Rectal smooth muscle tissue (tissue), 1 donor: ENCODE results near the gene POLR2L.

Experiments used
- H3K27ac ChIP-seq: one replicate; pipeline ENCODE4 v1.7.0; 2013; ENCODE audit warnings: low read depth, low read length, inconsistent platforms
- H3K27me3 ChIP-seq: one replicate; pipeline ENCODE4 v1.7.0; 2013; ENCODE audit warnings: low read length; ENCODE audit not compliant: control insufficient read depth, insufficient read depth
- H3K36me3 ChIP-seq: one replicate; pipeline ENCODE4 v1.7.0; 2013; ENCODE audit warnings: low read length; ENCODE audit not compliant: control insufficient read depth, insufficient read depth
- H3K4me1 ChIP-seq: one replicate; pipeline ENCODE4 v1.7.0; 2013; ENCODE audit warnings: low read length; ENCODE audit not compliant: control insufficient read depth, insufficient read depth
- H3K4me3 ChIP-seq: one replicate; pipeline ENCODE4 v1.7.0; 2013; ENCODE audit warnings: low read length
- H3K9ac ChIP-seq: one replicate; pipeline ENCODE4 v1.7.0; 2013; ENCODE audit warnings: low read length

Gene POLR2L

GRCh38 chr11:839280-839623, 3.1 kb downstream of the POLR2L start:
- Histone ChIP-seq H3K36me3 (peaks cover 33% of the 10 kb centered on the region), H3K27ac (no peak overlapping the region), H3K27me3 (no peaks in the 10 kb centered on the region), H3K9ac (no peak overlapping the region), H3K4me1 (peaks cover 23% of the 10 kb centered on the region), H3K4me3 (no peak overlapping the region)

GRCh38 chr11:838441-839279, 3.7 kb downstream of the POLR2L start:
- Histone ChIP-seq H3K36me3 (peaks cover 33% of the 10 kb centered on the region), H3K4me1 (peaks cover 23% of the 10 kb centered on the region), H3K27ac (no peak overlapping the region), H3K27me3 (no peaks in the 10 kb centered on the region), H3K9ac (no peak overlapping the region), H3K4me3 (no peak overlapping the region)

- no peak overlapping the region for H3K4me3 ChIP-seq
- no peaks in the 10 kb centered on the region for H3K27me3 ChIP-seq
- no peak overlapping the region for H3K9ac ChIP-seq
- peaks cover 33% of the 10 kb centered on the region for H3K36me3 ChIP-seq
- H3K4me1 ChIP-seq: peaks cover 25% of the 10 kb centered on the region
- no peak overlapping the region for H3K27ac ChIP-seq
Observed at GRCh38 chr11:837990-838307, 4.4 kb downstream of the POLR2L start.

- Histone ChIP-seq H3K27ac (no peak overlapping the region), H3K9ac (no peak overlapping the region), H3K4me3 (no peak overlapping the region), H3K36me3 (peaks cover 33% of the 10 kb centered on the region), H3K27me3 (no peaks in the 10 kb centered on the region), H3K4me1 (peaks cover 25% of the 10 kb centered on the region)
Observed at GRCh38 chr11:837189-837989, 4.9 kb downstream of the POLR2L start.

- Histone ChIP-seq H3K27ac (no peak overlapping the region), H3K27me3 (peaks cover 2% of the 10 kb centered on the region), H3K9ac (no peak overlapping the region), H3K4me3 (no peak overlapping the region), H3K36me3 (peaks cover 33% of the 10 kb centered on the region), H3K4me1 (peaks cover 25% of the 10 kb centered on the region)
Observed at GRCh38 chr11:836700-837099, 5.6 kb downstream of the POLR2L start.

GRCh38 chr11:836274-836673, 6.1 kb downstream of the POLR2L start:
- H3K27ac ChIP-seq: no peak overlapping the region
- peaks cover 24% of the 10 kb centered on the region for H3K4me1 ChIP-seq
- peaks cover 6% of the 10 kb centered on the region for H3K27me3 ChIP-seq
- H3K36me3 ChIP-seq: peaks cover 33% of the 10 kb centered on the region
- H3K4me3 ChIP-seq: no peak overlapping the region
- no peak overlapping the region for H3K9ac ChIP-seq

- no peak overlapping the region for H3K9ac ChIP-seq
- H3K36me3 ChIP-seq: peaks cover 28% of the 10 kb centered on the region
- peak overlapping the region; percentile 83 for H3K27ac ChIP-seq
- H3K27me3 ChIP-seq: peaks cover 11% of the 10 kb centered on the region
- peaks cover 21% of the 10 kb centered on the region for H3K4me1 ChIP-seq
- peak overlapping the region; percentile 50 for H3K4me3 ChIP-seq
Observed at GRCh38 chr11:834371-835316, 7.7 kb downstream of the POLR2L start.

- peak overlapping the region; percentile 83 for H3K27ac ChIP-seq
- H3K9ac ChIP-seq: peak overlapping the region; percentile 86
- H3K27me3 ChIP-seq: peaks cover 19% of the 10 kb centered on the region
- H3K4me3 ChIP-seq: peak overlapping the region; percentile 79
- peaks cover 20% of the 10 kb centered on the region for H3K36me3 ChIP-seq
- peaks cover 23% of the 10 kb centered on the region for H3K4me1 ChIP-seq
Observed at GRCh38 chr11:833849-834311, 8.4 kb downstream of the POLR2L start.

GRCh38 chr11:833114-833791, 9.1 kb downstream of the POLR2L start:
- peak overlapping the region; percentile 79 for H3K4me3 ChIP-seq
- peaks cover 25% of the 10 kb centered on the region for H3K27me3 ChIP-seq
- H3K27ac ChIP-seq: peak overlapping the region; percentile 83
- peaks cover 19% of the 10 kb centered on the region for H3K36me3 ChIP-seq
- peaks cover 23% of the 10 kb centered on the region for H3K4me1 ChIP-seq
- peak overlapping the region; percentile 86 for H3K9ac ChIP-seq

- H3K4me1 ChIP-seq: peaks cover 23% of the 10 kb centered on the region
- H3K36me3 ChIP-seq: peaks cover 15% of the 10 kb centered on the region
- peak within 1 kb of the TSS; percentile 79 for H3K4me3 ChIP-seq
- H3K9ac ChIP-seq: peak within 1 kb of the TSS; percentile 86
- H3K27me3 ChIP-seq: peaks cover 31% of the 10 kb centered on the region
- peak within 1 kb of the TSS; percentile 83 for H3K27ac ChIP-seq
Observed at GRCh38 chr11:832529-833113, 9.7 kb downstream of the POLR2L start, which contains the start of gene CD151. CD151 (plus strand) TSS chr11:832952; CDS start chr11:836070, 3,118 bp downstream.

- no peak overlapping the region for H3K27ac ChIP-seq
- H3K27me3 ChIP-seq: peaks cover 34% of the 10 kb centered on the region
- peaks cover 23% of the 10 kb centered on the region for H3K4me1 ChIP-seq
- peaks cover 11% of the 10 kb centered on the region for H3K36me3 ChIP-seq
- peak overlapping the region; percentile 61 for H3K4me3 ChIP-seq
- H3K9ac ChIP-seq: peak overlapping the region; percentile 10
Observed at GRCh38 chr11:831961-832528, 10.3 kb downstream of the POLR2L start.
